GM13977 (cell line): ENCODE measurements around the gene SORBS2.

Source experiments
- DNase-seq: peaks from one replicate; pipeline ENCODE4 v3.0.0; 2012; ENCODE audit warnings: low spot score
- in situ Hi-C: fragments of 300-500 bp; cut with MboI; formaldehyde crosslinking; loops from one replicate; pipeline ENCODE4 v1.12.0; 2022; ENCODE audit warnings: low sequenced_read_pairs, low pct_unique_long_range_greater_than_20kb, mixed read lengths, inconsistent platforms; ENCODE audit not compliant: unreplicated experiment
- TF ChIP-seq, protein P1 (sequence below): IDR thresholded peaks from 2 replicates; pipeline ENCODE4 v1.5.1; 2012; ENCODE audit warnings: mild to moderate bottlenecking, control low read depth; ENCODE audit not compliant: insufficient read depth; ENCODE audit errors: extremely low read depth, missing control alignments

Gene SORBS2

DNA sequence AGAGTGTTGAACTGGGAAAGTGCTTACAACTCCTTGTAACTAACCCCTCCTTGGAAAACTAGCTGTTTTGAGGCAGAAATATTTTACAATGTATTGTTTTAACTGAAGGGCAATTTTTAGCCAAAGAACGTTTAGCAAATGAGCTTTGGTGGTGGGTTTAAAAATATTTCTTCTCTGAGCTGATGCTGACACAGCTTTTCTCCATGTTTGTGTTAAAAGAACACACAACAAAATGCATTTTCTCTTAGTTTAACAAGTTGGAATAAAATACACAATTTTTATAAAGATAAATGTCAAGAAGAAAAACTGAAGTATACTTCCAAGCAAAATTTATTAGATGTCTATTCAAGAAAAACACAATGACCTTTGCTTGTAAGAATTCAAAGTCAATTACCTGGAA lies 226.8 kb downstream of the SORBS2 start:
- in situ Hi-C loops = no loop called here
- DNase-seq = no peak
- TF ChIP-seq, protein P1, sequence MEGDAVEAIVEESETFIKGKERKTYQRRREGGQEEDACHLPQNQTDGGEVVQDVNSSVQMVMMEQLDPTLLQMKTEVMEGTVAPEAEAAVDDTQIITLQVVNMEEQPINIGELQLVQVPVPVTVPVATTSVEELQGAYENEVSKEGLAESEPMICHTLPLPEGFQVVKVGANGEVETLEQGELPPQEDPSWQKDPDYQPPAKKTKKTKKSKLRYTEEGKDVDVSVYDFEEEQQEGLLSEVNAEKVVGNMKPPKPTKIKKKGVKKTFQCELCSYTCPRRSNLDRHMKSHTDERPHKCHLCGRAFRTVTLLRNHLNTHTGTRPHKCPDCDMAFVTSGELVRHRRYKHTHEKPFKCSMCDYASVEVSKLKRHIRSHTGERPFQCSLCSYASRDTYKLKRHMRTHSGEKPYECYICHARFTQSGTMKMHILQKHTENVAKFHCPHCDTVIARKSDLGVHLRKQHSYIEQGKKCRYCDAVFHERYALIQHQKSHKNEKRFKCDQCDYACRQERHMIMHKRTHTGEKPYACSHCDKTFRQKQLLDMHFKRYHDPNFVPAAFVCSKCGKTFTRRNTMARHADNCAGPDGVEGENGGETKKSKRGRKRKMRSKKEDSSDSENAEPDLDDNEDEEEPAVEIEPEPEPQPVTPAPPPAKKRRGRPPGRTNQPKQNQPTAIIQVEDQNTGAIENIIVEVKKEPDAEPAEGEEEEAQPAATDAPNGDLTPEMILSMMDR = no peak

DNA sequence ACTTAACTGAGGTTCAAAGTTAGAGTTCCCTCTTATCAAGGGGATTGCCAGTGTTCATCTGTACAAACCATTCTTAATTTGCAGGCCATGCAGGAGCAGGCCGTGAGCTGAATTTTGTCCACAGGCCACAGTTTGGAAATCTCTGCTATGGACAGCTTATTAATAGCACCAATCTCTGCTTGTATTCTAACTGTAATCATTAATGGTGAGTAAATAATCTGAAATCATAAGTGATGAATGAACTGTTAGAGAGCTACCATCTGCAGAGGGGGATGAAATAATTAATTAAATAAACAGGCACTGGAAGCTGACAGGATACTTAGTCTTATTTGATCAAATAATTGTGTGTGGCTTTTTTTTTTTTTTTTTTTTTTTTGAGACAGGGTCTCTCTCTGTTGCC lies 228.2 kb downstream of the SORBS2 start:
- TF ChIP-seq, protein P1 = no peak
- no peak for DNase-seq
- in situ Hi-C loops = no loop called here

DNA sequence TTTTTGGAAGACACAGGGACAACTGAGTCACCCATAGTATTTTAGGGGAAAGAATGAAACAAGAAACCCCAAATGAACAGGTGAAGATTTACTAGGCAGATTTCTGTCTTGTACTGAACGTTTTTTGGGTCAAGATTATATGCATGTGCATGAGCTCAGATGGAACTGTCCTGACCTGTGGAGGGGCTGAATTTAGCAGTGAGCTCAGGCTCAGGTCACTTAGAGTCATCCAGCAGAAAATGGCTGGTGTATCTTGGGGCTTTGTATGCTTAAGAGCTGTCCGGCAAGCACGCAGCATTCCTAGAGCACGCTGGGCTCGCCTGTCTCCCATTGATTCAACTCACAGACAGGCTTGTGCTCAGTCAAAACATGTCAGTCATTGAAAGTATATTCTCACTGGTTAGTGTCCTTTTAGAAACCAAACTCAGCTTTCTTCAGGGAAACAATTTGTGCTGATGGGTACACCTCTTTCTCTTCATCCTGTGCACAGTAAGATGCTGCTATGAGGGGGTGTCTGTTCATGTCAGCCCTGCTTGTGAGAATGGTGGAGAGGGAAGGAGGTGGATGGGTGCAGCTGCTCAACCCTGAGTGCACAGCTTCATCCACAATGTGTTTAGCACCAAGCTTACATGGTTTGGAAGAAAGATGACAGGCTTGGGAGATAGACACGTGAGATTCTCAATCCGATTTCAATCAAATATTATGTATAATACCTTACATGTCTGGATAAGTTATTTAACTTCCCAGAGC lies 229.2 kb downstream of the SORBS2 start:
- in situ Hi-C loops = no loop called here
- TF ChIP-seq, protein P1 = no peak

DNA sequence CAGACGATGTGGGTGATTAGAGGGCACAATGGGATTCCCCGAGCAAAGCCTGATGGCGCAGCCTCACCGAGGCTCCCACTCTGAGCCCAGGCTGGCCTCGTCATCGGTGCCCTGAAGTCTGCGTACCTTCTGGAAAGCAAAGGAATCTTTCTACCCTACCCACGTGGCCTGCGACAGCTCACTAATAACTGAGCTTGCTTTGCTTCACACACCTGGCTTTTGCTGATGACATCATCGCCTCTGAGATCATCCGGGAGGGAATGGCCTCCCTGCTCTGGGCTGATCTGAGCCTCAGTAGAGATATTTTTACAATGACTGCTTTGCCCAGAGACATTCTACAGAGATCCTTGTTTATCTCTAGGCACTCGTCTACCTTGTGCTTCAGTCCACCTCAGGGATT lies 231.3 kb downstream of the SORBS2 start:
- in situ Hi-C loops = no loop called here
- TF ChIP-seq, protein P1 = no peak

More for the DNA sequence above, 229.2 kb downstream of the SORBS2 start:
- no peak for DNase-seq

DNA sequence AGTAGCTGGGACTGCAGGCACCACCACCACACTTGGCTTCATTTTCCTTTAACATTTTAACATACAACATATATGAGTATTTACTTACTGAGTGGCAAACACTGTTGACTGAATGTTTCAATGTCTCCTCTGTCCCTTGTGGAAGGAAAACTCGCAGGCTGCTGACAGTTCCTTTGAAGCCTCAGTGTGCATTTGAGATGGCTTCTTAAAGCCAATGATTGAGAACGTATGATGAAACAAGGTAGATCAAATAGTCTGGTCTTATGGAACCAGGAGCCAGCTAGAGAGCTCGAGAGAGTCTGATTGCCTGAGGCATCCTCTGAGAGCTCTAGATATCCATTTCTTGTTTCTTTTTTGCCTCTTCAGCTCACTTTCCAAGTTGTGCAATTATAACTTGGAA lies 233.7 kb downstream of the SORBS2 start:
- TF ChIP-seq, protein P1 = no peak
- DNase-seq = no peak
- in situ Hi-C loops = no loop called here

More for the DNA sequence above, 231.3 kb downstream of the SORBS2 start:
- no peak for DNase-seq

DNA sequence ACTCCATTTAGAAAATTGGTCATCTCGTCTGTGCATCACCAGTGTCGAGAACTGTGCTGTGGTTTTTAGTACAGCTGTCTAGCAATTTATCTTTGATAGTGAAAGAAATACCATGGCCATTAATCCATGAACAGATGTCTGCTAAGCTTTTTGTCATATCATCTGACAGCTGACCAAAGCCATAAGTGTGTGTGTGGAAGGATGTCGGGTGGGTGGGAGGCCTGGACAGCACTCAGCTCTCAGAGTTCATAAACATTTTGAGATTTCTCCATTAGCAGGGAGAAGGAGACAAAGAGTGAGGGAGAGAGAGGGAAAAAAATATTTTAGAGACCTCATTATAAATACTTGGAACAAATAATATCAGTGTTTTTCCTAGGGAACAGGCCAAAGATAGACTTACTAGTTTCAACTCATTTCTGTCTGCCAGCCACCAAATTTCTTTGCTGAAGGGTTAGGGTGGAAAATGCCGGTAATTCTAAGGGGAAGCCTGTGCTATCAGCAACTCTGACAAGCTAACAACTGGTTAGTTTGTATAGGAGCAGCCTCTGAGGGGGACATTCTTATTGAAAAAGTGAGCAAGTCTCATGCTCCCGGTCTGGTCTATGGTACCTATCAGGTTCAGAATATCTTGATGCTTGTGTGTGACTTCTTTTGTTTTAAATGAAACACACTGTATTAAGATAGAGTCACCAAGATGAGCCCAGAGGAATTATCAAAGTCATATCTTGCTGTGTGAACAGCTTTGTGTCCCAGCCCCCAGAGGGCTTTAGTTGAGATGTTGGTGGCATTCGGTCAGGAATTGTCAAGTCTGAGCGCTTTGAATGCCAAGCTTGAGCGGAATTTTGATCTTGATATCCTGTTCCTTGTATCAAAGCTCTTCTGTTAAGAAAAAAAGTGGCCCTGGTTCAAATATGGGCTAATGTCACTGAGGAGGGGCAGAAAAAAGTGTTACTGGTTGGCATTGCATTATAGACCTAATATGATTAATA lies 234.7 kb downstream of the SORBS2 start:
- no peak for DNase-seq
- in situ Hi-C loops = no loop called here
- TF ChIP-seq, protein P1 = no peak
